Subcutaneous abdominal adipose tissue (tissue), 5 donors: ENCODE data around the gene SPIC.

Experiments
- H3K27ac ChIP-seq: one replicate; pipeline ENCODE4 v1.7.0; 2013; ENCODE audit warnings: low read depth, mild to moderate bottlenecking, inconsistent platforms, low read length, moderate library complexity
- H3K27me3 ChIP-seq, 5 donors: one replicate each; pipeline ENCODE4 v1.7.0; 2013; ENCODE audit warnings: low read length in 5 of 5, inconsistent platforms in 1 of 5; ENCODE audit not compliant: control insufficient read depth in 5 of 5, insufficient read depth in 4 of 5
- H3K36me3 ChIP-seq, 5 donors: one replicate each; pipeline ENCODE4 v1.7.0; 2013; ENCODE audit warnings: low read length in 5 of 5; ENCODE audit not compliant: control insufficient read depth in 5 of 5, insufficient read depth in 5 of 5
- H3K4me1 ChIP-seq, 5 donors: one replicate each; pipeline ENCODE4 v1.7.0; 2013; ENCODE audit warnings: low read length in 5 of 5, mild to moderate bottlenecking in 3 of 5, moderate library complexity in 1 of 5; ENCODE audit not compliant: control insufficient read depth in 5 of 5, insufficient read depth in 5 of 5
- H3K4me3 ChIP-seq, 5 donors: one replicate each; pipeline ENCODE4 v1.7.0; 2013; ENCODE audit warnings: low read length in 5 of 5, low read depth in 1 of 5
- H3K9ac ChIP-seq, 5 donors: one replicate each; pipeline ENCODE4 v1.7.0; 2013; ENCODE audit warnings: low read length in 5 of 5, mild to moderate bottlenecking in 4 of 5, moderate library complexity in 3 of 5
- H3K9me3 ChIP-seq, 5 donors: one replicate each; pipeline ENCODE4 v1.7.0; 2013; ENCODE audit warnings: low read length in 5 of 5; ENCODE audit not compliant: control insufficient read depth in 5 of 5
- donor health status: healthy.
- donor health status: healthy.
- donor health status: healthy.
- donor health status: healthy.
- donor health status: healthy.

The SPIC gene

GRCh38 chr12:101521136-101521535 is 46.0 kb downstream of the SPIC start:
- H3K9me3 ChIP-seq: no peaks in the 10 kb centered on the region
- H3K4me1 ChIP-seq: no peaks in the 10 kb centered on the region
- H3K36me3 ChIP-seq: no peaks in the 10 kb centered on the region
- H3K27ac ChIP-seq: no peak overlapping the region
- H3K9ac ChIP-seq: no peak overlapping the region
- H3K27me3 ChIP-seq: peaks cover 0 to 3% (median 0%) of the 10 kb centered on the region in 5 donors
- no peak overlapping the region for H3K4me3 ChIP-seq

- H3K27me3 ChIP-seq: peaks cover 0 to 3% (median 0%) of the 10 kb centered on the region in 5 donors
- H3K4me1 ChIP-seq: no peaks in the 10 kb centered on the region
- no peak overlapping the region for H3K9ac ChIP-seq
- H3K4me3 ChIP-seq: no peak overlapping the region
- no peaks in the 10 kb centered on the region for H3K36me3 ChIP-seq
- no peaks in the 10 kb centered on the region for H3K9me3 ChIP-seq
- no peak overlapping the region for H3K27ac ChIP-seq
Observed at GRCh38 chr12:101527682-101528081, 52.5 kb downstream of the SPIC start.

DNA sequence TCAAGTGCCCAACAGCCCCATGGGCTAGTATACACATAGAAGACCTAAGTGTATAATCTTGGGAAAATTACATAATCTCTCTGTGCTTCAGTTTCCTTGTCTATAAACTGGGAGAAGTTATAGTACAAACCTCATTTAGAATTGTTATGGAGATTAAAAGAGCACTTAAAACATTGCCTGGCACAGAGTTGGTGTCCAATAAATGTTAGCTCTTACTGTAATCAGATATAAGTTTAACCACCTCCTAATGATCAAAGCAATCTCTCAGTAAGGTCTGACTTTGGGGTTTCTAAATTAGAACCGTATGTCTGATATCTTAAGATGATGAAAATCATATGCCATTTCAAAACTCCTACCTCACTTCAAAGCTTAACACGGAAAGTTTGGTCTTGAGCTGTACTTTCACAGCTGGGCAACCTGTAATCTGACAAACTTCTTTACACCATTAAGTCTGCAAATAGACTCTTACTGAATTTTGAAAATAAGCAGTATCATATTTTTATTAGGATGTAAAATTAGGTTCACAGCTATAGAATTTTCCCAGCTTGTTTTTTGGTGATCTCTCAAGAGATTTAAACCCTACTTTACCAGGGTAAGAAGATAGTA is 61.0 kb downstream of the SPIC start:
- Histone ChIP-seq H3K27ac (no peak overlapping the region), H3K9ac (no peak overlapping the region), H3K36me3 (no peaks in the 10 kb centered on the region), H3K4me3 (no peak overlapping the region), H3K4me1 (peaks cover 0 to 13% (median 4%) of the 10 kb centered on the region in 5 donors), H3K27me3 (no peaks in the 10 kb centered on the region), H3K9me3 (peaks cover 0 to 2% (median 0%) of the 10 kb centered on the region in 5 donors)
